Neural crest cell (in vitro differentiated cells): ENCODE measurements around the gene PARVB. TPM values are rescaled to one million over a fixed set of nuclear protein-coding genes. Genes with fewer than 3 reads are reported as not detected.

Experiments
- DNase-seq: peaks from one replicate; pipeline ENCODE4 v3.0.0; 2021; ENCODE audit warnings: low read depth, mixed read lengths, low spot score
- H3K27ac Mint-ChIP-seq: one replicate; pipeline ENCODE4 v1.8.0; 2021; ENCODE audit warnings: mild to moderate bottlenecking, mixed read lengths; ENCODE audit not compliant: unreplicated experiment
- H3K27me3 Mint-ChIP-seq: 2 replicates; pipeline ENCODE4 v1.8.0; 2021; ENCODE audit warnings: low read depth, mild to moderate bottlenecking, mixed read lengths
- H3K36me3 Mint-ChIP-seq: 2 replicates; pipeline ENCODE4 v1.8.0; 2021; ENCODE audit warnings: low read depth, mild to moderate bottlenecking, mixed read lengths
- H3K4me1 Mint-ChIP-seq: 2 replicates; pipeline ENCODE4 v1.8.0; 2021; ENCODE audit warnings: mixed read lengths
- H3K4me3 Mint-ChIP-seq: one replicate; pipeline ENCODE4 v1.8.0; 2021; ENCODE audit warnings: mild to moderate bottlenecking, mixed read lengths
- H3K9me3 Mint-ChIP-seq: 2 replicates; pipeline ENCODE4 v1.8.0; 2021; ENCODE audit warnings: mixed read lengths
- CTCF ChIP-seq: fragments of 200-600 bp; sonication (generic); conservative IDR thresholded peaks from 2 replicates; pipeline ENCODE4 v1.5.0; 2021; ENCODE audit warnings: antibody characterized with exemption, mild to moderate bottlenecking
- total RNA-seq: library from RNA; stranded (reverse); gene quantifications from 2 replicates; pipeline ENCODE4 v1.2.1, GENCODE V29; 2021

Gene PARVB
- total RNA-seq, 1 donor from 2014 or later = 21.8 TPM

- H3K4me1 Mint-ChIP-seq = no peaks in the 10 kb centered on the region
- no peak overlapping the region for H3K4me3 Mint-ChIP-seq
- no peak overlapping the region for H3K27ac Mint-ChIP-seq
- no peak for DNase-seq
- no peaks in the 10 kb centered on the region for H3K27me3 Mint-ChIP-seq
- peaks cover 25% of the 10 kb centered on the region for H3K36me3 Mint-ChIP-seq
- H3K9me3 Mint-ChIP-seq = no peaks in the 10 kb centered on the region
- TF ChIP-seq CTCF = no peak
These were observed 43.1 kb upstream of the PARVB start for GRCh38 chr22:43980996-43981395.

- H3K9me3 Mint-ChIP-seq = no peaks in the 10 kb centered on the region
- no peak for TF ChIP-seq CTCF
- no peaks in the 10 kb centered on the region for H3K4me1 Mint-ChIP-seq
- H3K27me3 Mint-ChIP-seq = no peaks in the 10 kb centered on the region
- H3K36me3 Mint-ChIP-seq = peaks cover 22% of the 10 kb centered on the region
- no peak overlapping the region for H3K4me3 Mint-ChIP-seq
- H3K27ac Mint-ChIP-seq = no peak overlapping the region
- no peak for DNase-seq
These were observed 40.3 kb upstream of the PARVB start for GRCh38 chr22:43983808-43984207.

GRCh38 chr22:43985532-43985931 lies 38.6 kb upstream of the PARVB start:
- no peak overlapping the region for H3K27ac Mint-ChIP-seq
- no peak overlapping the region for H3K4me3 Mint-ChIP-seq
- no peaks in the 10 kb centered on the region for H3K4me1 Mint-ChIP-seq
- no peaks in the 10 kb centered on the region for H3K9me3 Mint-ChIP-seq
- peaks cover 8% of the 10 kb centered on the region for H3K36me3 Mint-ChIP-seq
- no peak for DNase-seq
- H3K27me3 Mint-ChIP-seq = no peaks in the 10 kb centered on the region
- TF ChIP-seq CTCF = no peak

GRCh38 chr22:43988116-43988820 lies 35.8 kb upstream of the PARVB start:
- Mint-ChIP-seq H3K9me3 (no peaks in the 10 kb centered on the region), H3K27me3 (no peaks in the 10 kb centered on the region), H3K27ac (no peak overlapping the region), H3K36me3 (peaks cover 4% of the 10 kb centered on the region), H3K4me3 (no peak overlapping the region), H3K4me1 (peaks cover 2% of the 10 kb centered on the region)
- no peak for DNase-seq
- TF ChIP-seq CTCF = no peak

- no peak for TF ChIP-seq CTCF
- no peak overlapping the region for H3K27ac Mint-ChIP-seq
- no peaks in the 10 kb centered on the region for H3K27me3 Mint-ChIP-seq
- H3K4me3 Mint-ChIP-seq = no peak overlapping the region
- no peak for DNase-seq
- peaks cover 4% of the 10 kb centered on the region for H3K36me3 Mint-ChIP-seq
- H3K9me3 Mint-ChIP-seq = no peaks in the 10 kb centered on the region
- peaks cover 5% of the 10 kb centered on the region for H3K4me1 Mint-ChIP-seq
These were observed 35.1 kb upstream of the PARVB start for GRCh38 chr22:43988960-43989359.
